SJSA1 (cell line): ENCODE data around the gene CCDC158. TPM values are rescaled to one million over a fixed set of nuclear protein-coding genes. Genes with fewer than 3 reads are reported as not detected.
"Not testable (repeated sequence)": the region's sequence is repeated elsewhere in the genome, so short reads cannot be mapped to it uniquely, and the experiment has no call there.

Experiments used
- DNase-seq, 2 experiments: peaks; one replicate each; pipeline ENCODE4 v3.0.0-alpha.2; 2015 to 2020; ENCODE audit warnings: low spot score in 2 of 2, low read depth in 1 of 2
- H3K27ac ChIP-seq: fragments of 250-450 bp; sonication (Bioruptor Pico); 2 replicates; pipeline ENCODE4 v1.5.1; 2020; ENCODE audit warnings: mild to moderate bottlenecking, moderate library complexity
- H3K27me3 ChIP-seq: fragments of 250-450 bp; sonication (Bioruptor Pico); replicated peaks from 2 replicates; pipeline ENCODE4 v1.5.1; 2020; ENCODE audit warnings: mild to moderate bottlenecking, moderate library complexity
- H3K36me3 ChIP-seq: fragments of 250-450 bp; sonication (Bioruptor Pico); 2 replicates; pipeline ENCODE4 v1.5.1; 2020; ENCODE audit warnings: mild to moderate bottlenecking
- H3K4me1 ChIP-seq: fragments of 250-450 bp; sonication (Bioruptor Pico); replicated peaks from 2 replicates; pipeline ENCODE4 v1.6.1; 2021; ENCODE audit warnings: mild to moderate bottlenecking
- H3K4me3 ChIP-seq: fragments of 250-450 bp; sonication (Bioruptor Pico); 2 replicates; pipeline ENCODE4 v1.5.1; 2020; ENCODE audit warnings: mild to moderate bottlenecking
- H3K9me3 ChIP-seq: fragments of 250-450 bp; sonication (Bioruptor Pico); replicated peaks from 2 replicates; pipeline ENCODE4 v1.5.1; 2020; ENCODE audit warnings: mild to moderate bottlenecking
- total RNA-seq: library from RNA; depleted of rRNA; stranded (reverse); fragments of >200 nt; shearing (Covaris generic); gene quantifications from 2 replicates; pipeline ENCODE4 v1.2.3, GENCODE V29; 2014

Gene CCDC158
- total RNA-seq, 1 experiment from 2014 or later, result 0.53 TPM

- peaks cover 36% of the 10 kb centered on the region for H3K4me1 ChIP-seq
- no peaks in the 10 kb centered on the region for H3K27me3 ChIP-seq
- no peak overlapping the region for H3K4me3 ChIP-seq
- H3K36me3 ChIP-seq, result no peaks in the 10 kb centered on the region
- H3K9me3 ChIP-seq, result no peaks in the 10 kb centered on the region
- H3K27ac ChIP-seq, result no peak overlapping the region
- no peak for DNase-seq
Measured at GRCh38 chr4:76445911-76446310, 25.0 kb upstream of the CCDC158 start.

GRCh38 chr4:76443376-76443775 lies 22.4 kb upstream of the CCDC158 start:
- H3K27me3 ChIP-seq, result no peaks in the 10 kb centered on the region
- H3K36me3 ChIP-seq, result no peaks in the 10 kb centered on the region
- no peak overlapping the region for H3K27ac ChIP-seq
- no peak for DNase-seq
- peaks cover 16% of the 10 kb centered on the region for H3K4me1 ChIP-seq
- no peak overlapping the region for H3K4me3 ChIP-seq
- H3K9me3 ChIP-seq, result no peaks in the 10 kb centered on the region

GRCh38 chr4:76442807-76443206 lies 21.9 kb upstream of the CCDC158 start:
- Histone ChIP-seq H3K4me1 (peaks cover 12% of the 10 kb centered on the region), H3K4me3 (no peak overlapping the region), H3K27ac (no peak overlapping the region), H3K27me3 (no peaks in the 10 kb centered on the region), H3K36me3 (no peaks in the 10 kb centered on the region), H3K9me3 (no peaks in the 10 kb centered on the region)
- no peak for DNase-seq

- no peak overlapping the region for H3K27ac ChIP-seq
- peaks cover 3% of the 10 kb centered on the region for H3K4me1 ChIP-seq
- no peak for DNase-seq
- no peak overlapping the region for H3K4me3 ChIP-seq
- no peaks in the 10 kb centered on the region for H3K36me3 ChIP-seq
- H3K9me3 ChIP-seq, result no peaks in the 10 kb centered on the region
- H3K27me3 ChIP-seq, result no peaks in the 10 kb centered on the region
Measured at GRCh38 chr4:76441881-76442280, 20.9 kb upstream of the CCDC158 start.

GRCh38 chr4:76439491-76439890 lies 18.6 kb upstream of the CCDC158 start:
- no peaks in the 10 kb centered on the region for H3K9me3 ChIP-seq
- H3K4me3 ChIP-seq, result no peak overlapping the region
- H3K4me1 ChIP-seq, result peaks cover 17% of the 10 kb centered on the region
- no peak overlapping the region for H3K27ac ChIP-seq
- no peaks in the 10 kb centered on the region for H3K27me3 ChIP-seq
- DNase-seq, result no peak
- H3K36me3 ChIP-seq, result no peaks in the 10 kb centered on the region

GRCh38 chr4:76435528-76436319 lies 14.8 kb upstream of the CCDC158 start:
- DNase-seq, result no peak
- H3K36me3 ChIP-seq, result no peaks in the 10 kb centered on the region
- no peak overlapping the region for H3K27ac ChIP-seq
- H3K4me3 ChIP-seq, result no peak overlapping the region
- no peaks in the 10 kb centered on the region for H3K27me3 ChIP-seq
- no peaks in the 10 kb centered on the region for H3K9me3 ChIP-seq
- H3K4me1 ChIP-seq, result peaks cover 17% of the 10 kb centered on the region

- no peak within 1 kb of the TSS for H3K27ac ChIP-seq
- no peaks in the 10 kb centered on the region for H3K9me3 ChIP-seq
- H3K4me3 ChIP-seq, result no peak within 1 kb of the TSS
- DNase-seq, result no peak
- no peaks in the 10 kb centered on the region for H3K36me3 ChIP-seq
- no peaks in the 10 kb centered on the region for H3K27me3 ChIP-seq
- peaks cover 17% of the 10 kb centered on the region for H3K4me1 ChIP-seq
Measured at GRCh38 chr4:76434901-76435527, 14.1 kb upstream of the CCDC158 start, which contains the start of gene SHROOM3. SHROOM3 (plus strand) TSS chr4:76435229; CDS start chr4:76436053, 824 bp downstream.

- Histone ChIP-seq H3K4me1 (peaks cover 15% of the 10 kb centered on the region), H3K27ac (no peak overlapping the region), H3K36me3 (no peaks in the 10 kb centered on the region), H3K4me3 (no peak overlapping the region), H3K27me3 (no peaks in the 10 kb centered on the region), H3K9me3 (no peaks in the 10 kb centered on the region)
- DNase-seq, result peak in 1 of 2 experiments; percentile 54
Measured at GRCh38 chr4:76430519-76431388, 9.8 kb upstream of the CCDC158 start.

GRCh38 chr4:76429636-76430035 lies 8.7 kb upstream of the CCDC158 start:
- H3K9me3 ChIP-seq, result no peaks in the 10 kb centered on the region

GRCh38 chr4:76426272-76426671 lies 5.3 kb upstream of the CCDC158 start:
- DNase-seq, result no peak
- H3K36me3 ChIP-seq, result no peaks in the 10 kb centered on the region
- no peak overlapping the region for H3K4me3 ChIP-seq
- H3K27ac ChIP-seq, result no peak overlapping the region
- H3K4me1 ChIP-seq, result peaks cover 7% of the 10 kb centered on the region
- no peaks in the 10 kb centered on the region for H3K27me3 ChIP-seq
- H3K9me3 ChIP-seq, result no peaks in the 10 kb centered on the region

More at GRCh38 chr4:76429636-76430035, 8.7 kb upstream of the CCDC158 start:
- Histone ChIP-seq H3K27ac (no peak overlapping the region), H3K4me3 (no peak overlapping the region), H3K27me3 (no peaks in the 10 kb centered on the region), H3K4me1 (peaks cover 8% of the 10 kb centered on the region), H3K36me3 (no peaks in the 10 kb centered on the region)
- DNase-seq, result no peak

- not testable (repeated sequence) for H3K36me3 ChIP-seq, H3K27ac ChIP-seq, H3K9me3 ChIP-seq, DNase-seq, H3K27me3 ChIP-seq, H3K4me3 ChIP-seq
- H3K4me1 ChIP-seq, result peaks cover 15% of the 10 kb centered on the region
Measured at GRCh38 chr4:76423159-76423558, 2.2 kb upstream of the CCDC158 start.

- H3K27me3 ChIP-seq, result no peaks in the 10 kb centered on the region
- no peaks in the 10 kb centered on the region for H3K36me3 ChIP-seq
- no peak for DNase-seq
- H3K27ac ChIP-seq, result no peak overlapping the region
- peaks cover 9% of the 10 kb centered on the region for H3K4me1 ChIP-seq
- H3K9me3 ChIP-seq, result no peaks in the 10 kb centered on the region
- H3K4me3 ChIP-seq, result no peak overlapping the region
Measured at GRCh38 chr4:76420188-76420761, 666 bp downstream of the CCDC158 start.

GRCh38 chr4:76410636-76411035 lies 10.3 kb downstream of the CCDC158 start:
- no peak overlapping the region for H3K4me3 ChIP-seq
- DNase-seq, result no peak
- H3K27me3 ChIP-seq, result peaks cover 6% of the 10 kb centered on the region; the same call in 1 of the 2 replicates
- H3K4me1 ChIP-seq, result no peaks in the 10 kb centered on the region
- no peak overlapping the region for H3K27ac ChIP-seq
- H3K36me3 ChIP-seq, result no peaks in the 10 kb centered on the region
- no peaks in the 10 kb centered on the region for H3K9me3 ChIP-seq
